Right cardiac atrium (tissue), 5 donors: Measurements from ENCODE around the gene NUP214. TPM values are rescaled to one million over a fixed set of nuclear protein-coding genes. Genes with fewer than 3 reads are reported as not detected.
"Not testable (repeated sequence)": the region's sequence is repeated elsewhere in the genome, so short reads cannot be mapped to it uniquely, and the experiment has no call there.

Experiments used
- ATAC-seq, 2 donors: fragments of 200-7000 bp; cut with Tn5 transposase; one replicate each; pipeline versions ENCODE4 v1.8.0 to v1.9.1; 2020; ENCODE audit warnings: moderate library complexity in 2 of 2, mild to moderate bottlenecking in 1 of 2
- DNase-seq, 3 donors: peaks; one replicate each; pipeline ENCODE4 v3.0.0-alpha.2; 2020
- H3K27ac ChIP-seq: one replicate; pipeline ENCODE4 v1.5.1; 2013; ENCODE audit warnings: mild to moderate bottlenecking, low read length, control low read depth, moderate library complexity
- H3K27me3 ChIP-seq: one replicate; pipeline ENCODE4 v1.6.1; 2013; ENCODE audit not compliant: control insufficient read depth, insufficient read depth
- H3K4me1 ChIP-seq: one replicate; pipeline ENCODE4 v1.6.1; 2013; ENCODE audit warnings: low read length; ENCODE audit not compliant: control insufficient read depth, insufficient read depth
- H3K4me3 ChIP-seq: one replicate; pipeline ENCODE4 v1.5.1; 2013; ENCODE audit warnings: low read length, control low read depth
- H3K9me3 ChIP-seq: one replicate; pipeline ENCODE4 v1.6.1; 2013; ENCODE audit warnings: low read length; ENCODE audit not compliant: control insufficient read depth
- WGBS: extraction: QIAGEN DNeasy Blood & Tissue Kit; methylation state at CpG from one replicate; pipeline ENCODE4 v1.1.7; 2013; 5-methylcytosine and 5-hydroxymethylcytosine counted together
- intact Hi-C, 4 donors: fragments of 100-400 bp; cut with DNase I; formaldehyde crosslinking; loops; one replicate each; pipeline versions ENCODE4 v1.11.0 to v1.14.0; 2022 to 2023
- polyA plus RNA-seq: library from polyadenylated mRNA; stranded (reverse); fragments of 200-250 nt; gene quantifications from one replicate; pipeline ENCODE4 v1.2.3, GENCODE V29; 2013
- total RNA-seq, 4 donors: library from RNA; stranded (reverse); fragmentation: NEBNext Ultra II Directional; extraction: Animal tissue kit (Norgen Biotek cat#: 25700); gene quantifications; one replicate each; pipeline ENCODE4 v1.2.1, GENCODE V29; 2021
- donor health status: healthy with polysubstance abuse.
- donor health status: DM: no; HTN: yes; CAD: no.
- donor health status: DM: no; HTN: no; CAD: no.
- donor health status: DM: no; HTN: yes; CAD: no; lungs with severe emphysema.
- donor health status: DM: yes; HTN: yes; CAD: no.

The NUP214 gene
- total and polyA plus RNA-seq, 5 donors, result 12.0 to 34.6 (median 27.5) TPM

DNA sequence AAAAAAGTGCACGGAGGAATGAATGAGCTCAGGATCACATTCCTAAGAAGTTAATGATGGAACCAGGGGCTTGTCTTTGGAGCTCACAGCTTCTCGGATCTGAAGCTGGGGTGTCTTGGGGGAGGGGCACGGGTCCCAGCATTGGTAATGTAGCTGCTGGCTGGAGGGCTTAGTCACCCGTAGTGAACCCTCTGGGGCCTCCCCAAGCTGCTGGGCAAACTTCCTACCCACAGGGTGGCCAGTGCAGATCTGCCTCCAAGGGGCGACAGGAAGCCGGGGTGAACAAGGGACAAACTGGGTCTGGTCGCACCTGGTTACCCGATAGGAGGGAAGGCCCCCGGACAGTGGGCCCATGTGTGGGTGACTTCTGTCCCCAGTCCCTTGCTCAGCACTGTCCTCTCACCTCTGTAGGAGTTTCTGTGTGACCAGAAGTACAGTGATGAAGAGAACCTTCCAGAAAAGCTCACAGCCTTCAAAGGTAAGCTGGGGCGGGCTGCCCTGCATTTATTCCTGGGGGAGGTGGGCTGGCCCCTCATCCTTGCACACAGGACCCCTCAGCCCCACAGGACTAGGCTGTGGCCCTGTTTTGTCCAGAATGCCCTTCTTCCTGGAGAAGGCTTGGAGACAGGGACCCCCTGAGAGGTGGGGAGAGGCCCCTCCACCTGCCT lies 14.1 kb upstream of the NUP214 start:
- ATAC-seq, result no peak
- 70% methylated on average over 10 of the region's 10 CpGs for WGBS
- no peaks in the 10 kb centered on the region for H3K9me3 ChIP-seq
- H3K4me1 ChIP-seq, result peaks cover 2% of the 10 kb centered on the region
- no peak overlapping the region for H3K4me3 ChIP-seq
- intact Hi-C loops, result no loop called here
- no peaks in the 10 kb centered on the region for H3K27me3 ChIP-seq
- no peak for DNase-seq
- no peak overlapping the region for H3K27ac ChIP-seq

DNA sequence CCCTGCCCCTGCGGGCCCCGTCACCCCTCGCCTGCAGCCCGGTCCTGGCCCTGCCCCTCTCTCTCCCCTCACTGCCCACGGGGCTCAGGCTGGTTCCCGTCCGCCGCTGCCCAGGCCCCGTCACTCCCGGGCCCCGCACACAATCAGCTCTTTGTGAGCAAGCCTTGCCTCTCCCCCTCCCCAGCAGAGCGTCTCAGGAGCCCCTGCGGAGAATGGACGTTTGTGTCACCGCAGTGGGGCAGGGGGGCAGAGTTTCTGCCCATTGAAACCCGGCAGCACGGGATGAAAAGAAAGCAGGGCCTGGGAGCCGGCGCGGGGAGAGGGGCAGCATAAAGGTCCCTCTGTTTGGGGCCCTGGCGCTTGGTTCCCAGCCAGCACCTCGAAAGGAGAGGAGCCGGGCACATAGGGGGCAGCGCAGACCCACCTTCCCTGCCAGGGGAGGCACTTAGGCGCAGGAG lies 13.5 kb upstream of the NUP214 start:
- no peak for DNase-seq

DNA sequence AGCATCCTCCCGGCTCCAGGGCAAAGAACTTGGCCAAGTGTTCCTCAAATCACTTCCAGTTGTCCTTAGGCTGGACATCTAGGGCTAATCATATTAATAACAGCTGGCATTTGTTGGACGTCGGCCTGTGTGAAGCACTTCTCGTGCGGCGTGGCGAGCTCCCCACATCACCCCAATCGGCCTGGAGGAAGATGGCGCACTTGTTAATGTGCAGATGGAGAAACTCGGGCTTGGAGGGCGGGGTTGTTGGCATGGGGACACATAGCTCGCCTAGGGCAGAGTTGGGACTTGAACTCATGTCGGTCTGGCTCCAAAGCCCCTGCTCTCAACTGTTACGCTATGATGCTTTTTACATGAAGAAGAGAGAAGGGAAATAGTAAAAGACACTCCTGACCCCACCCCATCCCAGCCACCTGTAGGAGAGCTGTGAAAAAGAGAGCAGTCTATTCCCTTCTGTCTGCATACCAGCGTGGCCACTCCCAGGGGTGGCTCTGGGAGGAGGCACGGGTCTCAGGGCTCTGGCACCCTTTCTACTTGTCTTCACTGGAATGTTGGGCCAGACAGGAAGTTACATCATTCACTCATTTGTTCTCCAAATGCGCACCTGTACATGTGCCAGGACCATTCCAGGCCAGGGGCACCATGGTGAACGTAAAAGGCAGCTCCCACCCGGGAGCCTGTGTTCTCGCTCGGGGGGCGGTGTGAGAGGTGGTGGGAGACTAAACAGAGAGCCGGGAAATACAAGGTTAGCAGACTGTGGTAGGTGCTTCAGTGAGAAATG lies 12.8 kb upstream of the NUP214 start:
- H3K4me3 ChIP-seq, result no peak overlapping the region
- 83% methylated on average over 23 of the region's 23 CpGs for WGBS
- ATAC-seq, result no peak
- H3K27me3 ChIP-seq, result no peaks in the 10 kb centered on the region
- H3K9me3 ChIP-seq, result no peaks in the 10 kb centered on the region
- no peak for DNase-seq
- intact Hi-C loops, result no loop called here
- no peak overlapping the region for H3K27ac ChIP-seq
- no peaks in the 10 kb centered on the region for H3K4me1 ChIP-seq

More for the DNA sequence above, 13.5 kb upstream of the NUP214 start:
- no peak for ATAC-seq
- 76% methylated on average over 25 of the region's 25 CpGs for WGBS
- intact Hi-C loops, result no loop called here
- H3K4me1 ChIP-seq, result peaks cover 2% of the 10 kb centered on the region
- H3K9me3 ChIP-seq, result no peaks in the 10 kb centered on the region
- no peaks in the 10 kb centered on the region for H3K27me3 ChIP-seq
- no peak overlapping the region for H3K27ac ChIP-seq
- H3K4me3 ChIP-seq, result no peak overlapping the region

DNA sequence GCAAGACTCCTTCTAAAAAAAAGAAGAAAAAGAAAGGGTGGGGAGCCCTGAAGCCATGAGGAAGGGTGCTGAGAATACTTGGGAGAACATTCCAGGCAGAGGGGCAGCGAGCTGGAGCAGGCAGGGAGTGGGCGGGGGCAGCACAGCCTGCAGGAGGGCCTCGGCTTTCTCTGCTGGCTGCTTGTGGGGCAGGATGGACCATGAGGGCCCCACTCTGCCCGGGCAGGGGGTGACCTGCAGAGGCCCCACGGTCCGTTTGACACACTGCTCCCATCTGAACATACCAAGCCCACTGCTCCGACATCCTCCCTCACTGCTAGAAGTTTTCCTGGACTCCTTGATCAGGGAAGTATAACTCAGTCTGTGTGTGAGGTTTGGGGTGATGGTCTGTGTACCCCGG lies 11.7 kb upstream of the NUP214 start:
- Histone ChIP-seq H3K27ac (no peak overlapping the region), H3K9me3 (no peaks in the 10 kb centered on the region), H3K4me3 (no peak overlapping the region), H3K27me3 (no peaks in the 10 kb centered on the region), H3K4me1 (no peaks in the 10 kb centered on the region)
- no peak for DNase-seq
- WGBS, result 86% methylated on average over 8 of the region's 8 CpGs
- no peak for ATAC-seq
- intact Hi-C loops, result no loop called here

DNA sequence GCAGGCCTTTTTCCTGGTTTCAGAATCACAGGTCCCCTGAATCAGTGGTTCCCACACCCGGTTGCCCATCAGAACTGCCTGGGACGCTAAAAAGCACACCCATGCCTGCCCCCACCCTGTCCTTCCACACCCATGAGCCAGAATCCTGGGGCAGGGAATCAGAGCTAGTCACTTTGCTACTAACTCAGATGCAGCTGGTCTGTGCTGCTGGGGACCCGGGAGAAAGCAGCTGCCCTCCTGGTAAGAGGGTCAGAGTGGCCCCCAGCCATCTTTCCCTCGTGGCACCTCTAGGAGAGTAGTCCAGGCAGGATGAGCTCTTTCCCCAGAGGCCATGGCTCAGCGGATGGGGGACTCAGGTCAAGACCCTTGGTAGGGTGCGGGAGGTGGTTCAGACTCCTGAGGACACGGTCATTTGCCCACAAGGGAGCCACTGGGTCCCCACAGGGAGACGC lies 11.3 kb upstream of the NUP214 start:
- no peak overlapping the region for H3K27ac ChIP-seq
- no peaks in the 10 kb centered on the region for H3K9me3 ChIP-seq
- intact Hi-C loops, result no loop called here
- DNase-seq, result no peak
- ATAC-seq, result no peak
- 85% methylated on average over 8 of the region's 8 CpGs for WGBS
- no peaks in the 10 kb centered on the region for H3K27me3 ChIP-seq
- H3K4me1 ChIP-seq, result no peaks in the 10 kb centered on the region
- no peak overlapping the region for H3K4me3 ChIP-seq

DNA sequence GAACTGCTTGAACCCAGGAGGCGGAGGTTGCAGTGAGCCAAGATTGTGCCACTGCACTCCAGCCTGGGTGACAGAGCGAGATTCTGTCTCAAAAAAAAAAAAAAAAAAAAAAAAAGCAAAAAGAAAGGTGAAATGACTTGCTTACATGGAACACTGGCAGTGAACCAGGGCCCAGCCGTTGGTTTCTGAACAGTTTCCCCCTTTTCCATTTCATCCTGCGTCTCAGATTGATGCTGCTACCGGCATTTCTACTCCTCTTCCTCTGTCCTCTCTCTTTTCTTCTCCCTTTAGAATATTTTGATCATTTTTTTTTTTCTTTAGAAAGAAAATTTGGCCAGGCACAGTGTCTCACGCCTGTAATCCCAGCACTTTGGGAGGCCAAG lies 10.0 kb upstream of the NUP214 start:
- H3K9me3 ChIP-seq, H3K4me1 ChIP-seq, H3K27me3 ChIP-seq, intact Hi-C loops, H3K27ac ChIP-seq, DNase-seq, ATAC-seq, H3K4me3 ChIP-seq: not testable (repeated sequence)
- WGBS, result 93% methylated on average over 6 of the region's 6 CpGs

DNA sequence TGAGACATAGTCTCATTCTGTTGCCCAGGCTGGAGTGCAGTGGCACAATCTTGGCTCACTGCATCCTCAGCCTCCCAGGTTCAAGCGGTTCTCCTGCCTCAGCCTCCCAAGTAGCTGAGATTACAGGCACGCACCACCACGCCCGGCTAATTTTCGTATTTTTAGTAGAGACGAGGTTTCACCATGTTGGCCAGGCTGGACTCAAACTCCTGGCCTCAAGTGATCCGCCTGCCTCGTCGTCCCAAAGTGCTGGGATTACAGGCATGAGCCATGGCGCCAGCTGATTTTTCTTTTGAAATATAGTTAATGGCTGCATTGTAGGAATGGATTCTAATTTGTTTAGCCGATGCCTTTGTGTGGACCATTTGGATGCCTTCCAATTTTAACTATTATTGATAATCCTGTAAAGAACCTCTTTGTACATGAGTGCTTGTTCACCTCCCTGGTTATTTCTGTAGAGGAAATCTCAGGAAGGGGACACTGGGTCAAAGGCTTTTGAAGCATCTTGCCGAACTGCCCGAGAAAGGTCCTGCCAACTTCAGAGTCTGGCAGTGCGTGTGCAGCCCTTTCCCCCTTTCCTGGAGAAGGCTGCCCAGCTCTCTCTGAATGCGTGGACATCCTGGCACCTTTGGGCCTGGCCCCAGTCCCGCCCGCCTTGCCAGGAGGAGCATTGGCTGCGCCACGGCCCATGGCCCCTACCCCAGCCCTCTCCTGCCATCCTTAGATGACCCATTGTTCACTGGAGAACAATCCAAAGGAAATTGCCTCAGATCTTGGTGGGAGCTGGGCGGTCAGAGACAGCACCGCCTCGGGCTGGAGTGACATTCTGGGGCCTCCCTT lies 8.9 kb upstream of the NUP214 start:
- Histone ChIP-seq H3K27ac (peak overlapping the region; percentile 36), H3K4me1 (no peaks in the 10 kb centered on the region), H3K4me3 (no peak overlapping the region), H3K9me3 (no peaks in the 10 kb centered on the region), H3K27me3 (no peaks in the 10 kb centered on the region)
- ATAC-seq (peak; percentile 86 to 95), DNase-seq (peak; percentile 64 to 80 (median 76))
- WGBS, result 69% methylated on average over 22 of the region's 22 CpGs
- intact Hi-C loops, result no loop called here

GRCh38 chr9:131117121-131117761 lies 8.1 kb upstream of the NUP214 start:
- Histone ChIP-seq H3K4me3 (no peak overlapping the region), H3K9me3 (no peaks in the 10 kb centered on the region), H3K27ac (peak overlapping the region; percentile 92), H3K27me3 (no peaks in the 10 kb centered on the region), H3K4me1 (no peaks in the 10 kb centered on the region)
- ATAC-seq, result peak; percentile 63 to 73
- DNase-seq, result peak in 1 of 3 donors; percentile 48
- intact Hi-C loops, result no loop called here
- 51% methylated on average over 13 of the region's 13 CpGs for WGBS

GRCh38 chr9:131117762-131118145 lies 7.6 kb upstream of the NUP214 start:
- intact Hi-C loops, result no loop called here
- 57% methylated on average over 4 of the region's 4 CpGs for WGBS
- Histone ChIP-seq H3K4me1 (no peaks in the 10 kb centered on the region), H3K27me3 (no peaks in the 10 kb centered on the region), H3K27ac (peak overlapping the region; percentile 92), H3K9me3 (no peaks in the 10 kb centered on the region), H3K4me3 (no peak overlapping the region)
- ATAC-seq, result no peak
- DNase-seq, result no peak

DNA sequence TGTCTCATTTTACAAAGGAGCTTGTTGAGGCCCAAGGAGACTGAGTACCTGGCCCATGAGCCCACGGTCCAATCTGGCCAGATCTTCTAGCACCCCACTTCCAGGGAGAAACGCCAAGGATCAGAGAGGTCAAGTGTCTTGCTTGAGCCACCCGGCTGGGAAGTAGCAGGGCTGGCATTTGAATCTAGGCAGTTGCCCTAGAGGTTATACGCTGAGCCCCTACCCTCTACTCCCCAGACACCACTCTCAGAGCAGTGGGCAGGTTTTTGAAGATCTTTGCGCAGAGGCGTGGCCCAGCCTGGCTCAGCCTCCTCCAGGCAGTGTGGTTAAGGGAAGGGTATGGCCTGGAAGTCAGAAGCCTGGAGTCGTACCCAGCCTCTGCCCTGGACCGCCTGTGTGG lies 5.8 kb upstream of the NUP214 start:
- Histone ChIP-seq H3K4me3 (no peak overlapping the region), H3K4me1 (no peaks in the 10 kb centered on the region), H3K27ac (no peak overlapping the region), H3K9me3 (no peaks in the 10 kb centered on the region), H3K27me3 (no peaks in the 10 kb centered on the region)
- ATAC-seq (no peak), DNase-seq (no peak)
- intact Hi-C loops, result no loop called here
- WGBS, result 74% methylated on average over 8 of the region's 8 CpGs
